Right lung (tissue), 5 donors: ENCODE measurements around the gene APOLD1. TPM values are rescaled to one million over a fixed set of nuclear protein-coding genes. Genes with fewer than 3 reads are reported as not detected.
"Not testable (repeated sequence)": the region's sequence is repeated elsewhere in the genome, so short reads cannot be mapped to it uniquely, and the experiment has no call there.

ENCODE experiments used
- DNase-seq, 2 donors: peaks; one replicate each; pipeline ENCODE4 v3.0.0-alpha.2; 2013
- polyA plus RNA-seq, 5 donors: library from polyadenylated mRNA; unstranded; fragments of 120-200 nt; gene quantifications; one replicate each; pipeline versions ENCODE4 v1.2.1 to v1.2.3, GENCODE V29; 2013; ENCODE audit warnings: inconsistent platforms in 1 of 5, low replicate concordance in 1 of 5; ENCODE audit not compliant: insufficient read length in 5 of 5, insufficient read depth in 1 of 5

Gene APOLD1
- polyA plus RNA-seq, 5 donors = 7.3 to 11.9 (median 9.2) TPM

DNA sequence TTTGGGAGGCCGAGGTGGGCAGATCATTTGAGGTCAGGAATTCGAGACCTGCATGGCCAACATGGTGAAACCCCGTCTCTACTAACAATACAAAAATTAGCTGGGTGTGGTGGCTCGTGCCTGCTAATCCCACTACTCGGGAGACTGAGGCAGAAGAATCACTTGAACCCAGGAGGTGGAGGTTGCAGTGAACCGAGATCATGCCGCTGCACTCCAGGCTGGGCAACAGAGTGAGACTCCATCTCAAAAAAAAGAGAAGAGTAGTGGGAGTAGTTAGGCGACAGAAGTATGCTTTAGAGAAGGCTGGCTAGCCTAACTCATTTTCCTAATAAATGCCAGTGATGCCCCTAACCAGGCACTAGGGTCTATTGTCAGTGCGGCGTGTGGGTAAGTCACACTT lies 54.0 kb downstream of the APOLD1 start:
- not testable (repeated sequence) for DNase-seq

DNA sequence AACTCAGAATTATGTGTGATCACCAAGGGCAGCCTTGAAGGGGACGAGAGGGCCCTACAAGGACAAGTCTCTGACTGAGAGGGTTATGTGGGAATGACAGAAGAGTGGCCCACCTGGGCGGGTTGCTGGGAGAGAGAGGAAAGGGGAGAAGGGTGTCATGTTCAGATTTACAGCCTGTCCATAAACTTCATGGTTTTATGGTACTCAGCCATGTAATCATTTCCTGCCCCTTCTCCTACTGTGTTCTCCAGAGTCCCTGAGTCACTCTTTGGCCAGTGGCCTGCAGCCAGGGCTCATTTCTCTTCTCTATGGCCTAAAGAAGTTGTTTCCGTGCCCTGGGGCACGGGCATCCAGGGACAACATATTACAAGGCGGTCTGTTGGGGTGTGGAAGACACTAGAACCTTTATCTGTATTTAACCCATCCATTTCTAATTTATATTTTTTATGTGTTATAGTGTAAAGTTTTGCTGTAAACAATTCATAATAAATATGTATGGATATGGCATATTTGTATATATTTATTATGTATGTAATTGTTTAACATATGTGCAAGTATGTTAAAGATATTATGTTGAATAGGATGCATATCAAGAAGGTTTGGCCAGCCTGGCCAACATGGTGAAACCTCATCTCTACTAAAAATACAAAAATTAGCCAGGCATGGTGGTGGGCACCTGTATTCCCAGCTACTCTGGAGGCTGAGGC lies 54.6 kb downstream of the APOLD1 start:
- no peak for DNase-seq

- no peak for DNase-seq
These were observed 55.1 kb downstream of the APOLD1 start for GRCh38 chr12:12840580-12840899.

Other genes with a start within 250 kb of the APOLD1 start
- gene DUSP16, start 222.8 kb upstream of the APOLD1 start, polyA plus RNA-seq = 10 to 100 TPM; 28.8 to 36.2 (median 31.3) TPM
- gene CREBL2, start 173.8 kb upstream of the APOLD1 start, polyA plus RNA-seq = 10 to 100 TPM; 24.8 to 32.5 (median 30.8) TPM
- gene GPR19, start 89.5 kb upstream of the APOLD1 start, polyA plus RNA-seq = 1 to 10 TPM in 4 of 5 donors, under 1 TPM in 1; 0.88 to 1.8 (median 1.2) TPM
- 10 to 100 TPM; 59.9 to 69.8 (median 64.7) TPM for gene CDKN1B, start 68.3 kb upstream of the APOLD1 start, polyA plus RNA-seq
- 10 to 100 TPM; 69.0 to 87.3 (median 74.0) TPM for gene DDX47, start 27.7 kb downstream of the APOLD1 start, polyA plus RNA-seq
- gene GPRC5A, start 105.9 kb downstream of the APOLD1 start, polyA plus RNA-seq = 10 to 100 TPM in 4 of 5 donors, 1 to 10 TPM in 1; 8.8 to 25.0 (median 13.9) TPM
- gene GPRC5D, start 166.5 kb downstream of the APOLD1 start, polyA plus RNA-seq = 1 to 10 TPM in 2 of 5 donors, under 1 TPM in 3; 0.70 to 1.6 (median 0.85) TPM
- gene HEBP1, start 214.6 kb downstream of the APOLD1 start, polyA plus RNA-seq = 10 to 100 TPM; 55.0 to 72.9 (median 63.6) TPM